ENCODE data around the gene POU3F1. TPM values are rescaled to one million over a fixed set of nuclear protein-coding genes. Genes with fewer than 3 reads are reported as not detected.

POU3F1 gene
- total and polyA plus RNA-seq, 10 of the 15 experiments (the other 5 are each of a cell fraction or from before 2014, with no cell fraction given), result 0.04 to 0.53 (median 0.10) TPM; not detected in 3

- H2AFZ ChIP-seq (ENCODE audit: control insufficient read depth, low read depth, low read length), result no peak overlapping the region
- H3K27ac ChIP-seq (ENCODE audit: control insufficient read depth, insufficient read depth), result no peak overlapping the region
- H3K4me2 ChIP-seq (ENCODE audit: control insufficient read depth, insufficient read depth), result no peak overlapping the region
- FAIRE-seq (no peak), ATAC-seq (no peak), DNase-seq (ENCODE audit: low read depth, low spot score) (no peak)
- ChIA-PET RAD21 (ENCODE audit: unreplicated experiment) (interaction anchor here (1.1 to 1.6 kb wide), 5 partner anchors 29 to 54 kb away, joined by 3 to 6 read pairs (median 4); no protein-coding TSS in a partner anchor), CTCF (interaction anchor here (0.8 to 3.9 kb wide), 9 partner anchors 9 to 233 kb away, joined by 3 to 19 read pairs (median 4); partner anchors contain the start of gene MTF1), SMC1A (ENCODE audit: uncharacterized antibody, unreplicated experiment) (interaction anchor here (0.7 to 3.0 kb wide), 6 partner anchors 9 to 65 kb away, joined by 3 to 16 read pairs (median 4); no protein-coding TSS in a partner anchor), POLR2A (interaction anchor here (0.5 to 1.2 kb wide), 3 partner anchors 12 to 40 kb away, joined by 3 read pairs; no protein-coding TSS in a partner anchor)
- H3K4me3 ChIP-seq, result no peak overlapping the region
- WGBS (ENCODE audit: insufficient coverage, insufficient replicate concordance, low lambda C conversion rate, missing lambda C conversion rate), result 29% methylated on average over 4 of the region's 4 CpGs
- no peak for TF ChIP-seq FOS (IDR thresholded peaks at IDR 0.05; ENCODE audit: borderline replicate concordance, extremely low read depth, insufficient read length)
- TF ChIP-seq CTCF (IDR thresholded peaks at IDR 0.05 in 2 of 3, conservative IDR thresholded peaks at IDR 0.05 in 1 of 3; ENCODE audit: control insufficient read depth in 2 of 3, extremely low read depth in 1 of 3, insufficient read depth in 1 of 3, low read depth in 3 of 3, low read length in 3 of 3), result no peak
- TF ChIP-seq ESRRA (IDR thresholded peaks at IDR 0.05; ENCODE audit: low read length), result no peak
- TF ChIP-seq MXI1 (IDR thresholded peaks at IDR 0.05; ENCODE audit: low read depth, low read length), result no peak
- no peak for TF ChIP-seq RELA (IDR thresholded peaks at IDR 0.05; ENCODE audit: borderline replicate concordance, partially characterized antibody)
- TF ChIP-seq RBBP5 (conservative IDR thresholded peaks at IDR 0.05), result no peak
- no peak for TF ChIP-seq TCF3 (IDR thresholded peaks at IDR 0.05; ENCODE audit: borderline replicate concordance, insufficient read depth, low read depth, low read length)
- TF ChIP-seq RAD21 (IDR thresholded peaks at IDR 0.05; ENCODE audit: insufficient read depth, low read depth, low read length), result no peak
- TF ChIP-seq GATAD2B (conservative IDR thresholded peaks at IDR 0.05; ENCODE audit: low read depth), result no peak
- TF ChIP-seq EZH2 (IDR thresholded peaks at IDR 0.05; ENCODE audit: borderline replicate concordance, control insufficient read depth, low read depth, low read length), result no peak
- no peak for TF ChIP-seq MLLT1 (IDR thresholded peaks at IDR 0.05)
- TF ChIP-seq ETV6 (conservative IDR thresholded peaks at IDR 0.05 in 1 of 2, IDR thresholded peaks at IDR 0.05 in 1 of 2; ENCODE audit: borderline replicate concordance in 1 of 2, low read depth in 1 of 2), result no peak
- TF ChIP-seq E2F8 (IDR thresholded peaks at IDR 0.05; ENCODE audit: low read depth, partially characterized antibody), result no peak
- no peaks in the 10 kb centered on the region for H3K4me1 ChIP-seq (ENCODE audit: control insufficient read depth, insufficient read depth, low read length)
- H4K20me1 ChIP-seq (ENCODE audit: control insufficient read depth, insufficient read depth), result no peaks in the 10 kb centered on the region
- H3K9me3 ChIP-seq (replicated peaks; ENCODE audit: control insufficient read depth, insufficient read depth, low read length), result no peaks in the 10 kb centered on the region
- intact Hi-C loops (cut with micrococcal nuclease; ENCODE audit: unreplicated experiment), result no loop called here
- in situ Hi-C loops (cut with MboI), result no loop called here
- H3K79me2 ChIP-seq (ENCODE audit: control insufficient read depth, insufficient read depth, low read length), result no peaks in the 10 kb centered on the region
- BruUV-seq (replicated peaks), result no TSS peak
- H3K36me3 ChIP-seq (ENCODE audit: control insufficient read depth in 2 of 2, insufficient read depth in 2 of 2, low read length in 1 of 2), result no peaks in the 10 kb centered on the region
- H3K9ac ChIP-seq (ENCODE audit: control insufficient read depth, insufficient read depth, low read length), result no peak overlapping the region
- H3K27me3 ChIP-seq (replicated peaks in 1 of 2; ENCODE audit: control insufficient read depth in 2 of 2, insufficient read depth in 2 of 2, low read length in 1 of 2), result no peaks in the 10 kb centered on the region
Measured at GRCh38 chr1:38092256-38092655, 45.7 kb upstream of the POU3F1 start.

Data from GM12878 (cell line).